OCI-LY1 (cell line): Measurements from ENCODE around the gene YY1AP1.
"Not testable (repeated sequence)": the region's sequence is repeated elsewhere in the genome, so short reads cannot be mapped to it uniquely, and the experiment has no call there.

Experiments used
- CTCF ChIP-seq: fragments of 200-600 bp; sonication (generic), shearing (Covaris generic); IDR thresholded peaks from 2 replicates; pipeline ENCODE4 v1.5.1; 2017; ENCODE audit warnings: mild to moderate bottlenecking, antibody characterized with exemption, low read length, moderate library complexity, mixed read lengths
- EZH2 ChIP-seq: fragments of 200-600 bp; sonication (generic), shearing (Covaris generic); IDR thresholded peaks from 2 replicates; pipeline ENCODE4 v1.8.0; 2017; ENCODE audit warnings: borderline replicate concordance, mixed run types, mild to moderate bottlenecking, antibody characterized with exemption, low read length, moderate library complexity, mixed read lengths

GRCh38 chr1:155642559-155643180, 45.9 kb downstream of the YY1AP1 start:
- TF ChIP-seq CTCF, EZH2: not testable (repeated sequence)
